Measurements from ENCODE around the gene ARID1A. TPM values are rescaled to one million over a fixed set of nuclear protein-coding genes. Genes with fewer than 3 reads are reported as not detected.
A peak's percentile ranks its signal among the peaks of the same experiment; 100 is the strongest.

Gene ARID1A
- total and polyA plus RNA-seq, 9 of the 15 experiments (the other 6 are each of a cell fraction or from before 2014, with no cell fraction given): 8.3 to 88.3 (median 22.5) TPM

DNA sequence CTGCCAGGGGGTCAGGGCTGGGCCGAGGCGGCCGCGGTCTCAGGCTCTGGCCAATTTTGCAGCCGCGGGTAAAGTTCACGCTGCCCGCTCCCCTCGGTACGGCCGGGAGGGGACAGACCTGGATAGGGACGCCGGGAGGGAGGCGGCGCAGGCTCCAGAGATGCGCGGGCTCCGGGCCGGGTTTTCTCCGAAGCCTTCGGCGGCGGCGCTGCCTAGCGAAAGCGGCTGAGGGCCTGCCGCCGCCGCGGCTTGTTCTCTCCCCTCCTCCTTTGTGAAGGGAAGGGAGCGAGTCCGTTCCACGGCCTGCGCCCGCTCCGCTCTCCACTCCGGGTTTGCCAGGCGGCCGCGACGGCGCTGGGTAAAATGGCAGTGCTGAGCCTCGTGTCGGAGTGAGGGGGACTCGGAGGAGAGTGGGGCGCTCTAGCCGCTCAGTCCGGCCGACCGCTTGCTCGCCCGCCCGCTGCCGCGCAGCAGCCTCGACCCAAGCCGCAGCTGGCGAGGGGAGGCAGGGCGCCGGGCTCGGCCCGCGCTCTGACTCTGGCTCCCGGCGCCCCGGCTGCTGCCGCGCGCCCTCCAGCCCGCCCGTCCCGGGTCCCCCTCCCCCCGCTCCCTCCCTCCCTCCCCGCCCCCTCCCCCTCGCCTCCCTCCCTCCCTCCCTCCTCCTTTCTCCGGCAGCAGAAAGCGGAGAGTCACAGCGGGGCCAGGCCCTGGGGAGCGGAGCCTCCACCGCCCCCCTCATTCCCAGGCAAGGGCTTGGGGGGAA lies at the start of gene ARID1A (continued):
- TF ChIP-seq ELF2 (CRISPR knock-in tag; IDR thresholded peaks at IDR 0.05): peak; percentile 61
- TF ChIP-seq NELFE (IDR thresholded peaks at IDR 0.05; ENCODE audit: insufficient read depth, insufficient read length): no peak
- TF ChIP-seq, protein P1, sequence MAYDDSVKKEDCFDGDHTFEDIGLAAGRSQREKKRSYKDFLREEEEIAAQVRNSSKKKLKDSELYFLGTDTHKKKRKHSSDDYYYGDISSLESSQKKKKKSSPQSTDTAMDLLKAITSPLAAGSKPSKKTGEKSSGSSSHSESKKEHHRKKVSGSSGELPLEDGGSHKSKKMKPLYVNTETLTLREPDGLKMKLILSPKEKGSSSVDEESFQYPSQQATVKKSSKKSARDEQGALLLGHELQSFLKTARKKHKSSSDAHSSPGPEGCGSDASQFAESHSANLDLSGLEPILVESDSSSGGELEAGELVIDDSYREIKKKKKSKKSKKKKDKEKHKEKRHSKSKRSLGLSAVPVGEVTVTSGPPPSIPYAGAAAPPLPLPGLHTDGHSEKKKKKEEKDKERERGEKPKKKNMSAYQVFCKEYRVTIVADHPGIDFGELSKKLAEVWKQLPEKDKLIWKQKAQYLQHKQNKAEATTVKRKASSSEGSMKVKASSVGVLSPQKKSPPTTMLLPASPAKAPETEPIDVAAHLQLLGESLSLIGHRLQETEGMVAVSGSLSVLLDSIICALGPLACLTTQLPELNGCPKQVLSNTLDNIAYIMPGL (CRISPR knock-in tag; IDR thresholded peaks at IDR 0.05): peak; percentile 96; the same call in 1 of the 2 replicates
- TF ChIP-seq NFATC3 (IDR thresholded peaks at IDR 0.05): no peak
- peak; percentile 61; the same call in 1 of the 2 replicates for TF ChIP-seq ZNF239 (CRISPR knock-in tag; IDR thresholded peaks at IDR 0.05)
- peak; percentile 26; the same call in 1 of the 2 replicates for TF ChIP-seq MEF2A (IDR thresholded peaks at IDR 0.05; ENCODE audit: control insufficient read depth, low read depth, low read length)
- TF ChIP-seq KLF6 (CRISPR knock-in tag; IDR thresholded peaks at IDR 0.05; ENCODE audit: borderline replicate concordance): peak; percentile 84; the same call in 1 of the 2 replicates
- peak; percentile 90 for TF ChIP-seq POLR2A (conservative IDR thresholded peaks at IDR 0.05)
- peak; percentile 98 for TF ChIP-seq TOE1 (IDR thresholded peaks at IDR 0.05; ENCODE audit: borderline replicate concordance)
- peak; percentile 95 for TF ChIP-seq TOE1 (CRISPR knock-in tag; IDR thresholded peaks at IDR 0.05; ENCODE audit: borderline replicate concordance, low read depth)
- TF ChIP-seq, protein P2, sequence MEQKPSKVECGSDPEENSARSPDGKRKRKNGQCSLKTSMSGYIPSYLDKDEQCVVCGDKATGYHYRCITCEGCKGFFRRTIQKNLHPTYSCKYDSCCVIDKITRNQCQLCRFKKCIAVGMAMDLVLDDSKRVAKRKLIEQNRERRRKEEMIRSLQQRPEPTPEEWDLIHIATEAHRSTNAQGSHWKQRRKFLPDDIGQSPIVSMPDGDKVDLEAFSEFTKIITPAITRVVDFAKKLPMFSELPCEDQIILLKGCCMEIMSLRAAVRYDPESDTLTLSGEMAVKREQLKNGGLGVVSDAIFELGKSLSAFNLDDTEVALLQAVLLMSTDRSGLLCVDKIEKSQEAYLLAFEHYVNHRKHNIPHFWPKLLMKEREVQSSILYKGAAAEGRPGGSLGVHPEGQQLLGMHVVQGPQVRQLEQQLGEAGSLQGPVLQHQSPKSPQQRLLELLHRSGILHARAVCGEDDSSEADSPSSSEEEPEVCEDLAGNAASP (IDR thresholded peaks at IDR 0.05): no peak
- 0 out of 2 replicates have a peak, but pooled peaks have one; percentile 46 for TF ChIP-seq LARP7 (IDR thresholded peaks at IDR 0.05)
- TF ChIP-seq RBM25 (IDR thresholded peaks at IDR 0.05; ENCODE audit: low read depth, low read length, severe bottlenecking): peak; percentile 79
- no peak for TF ChIP-seq ZKSCAN8 (CRISPR knock-in tag; IDR thresholded peaks at IDR 0.05)
- TF ChIP-seq RBFOX2 (IDR thresholded peaks at IDR 0.05; ENCODE audit: low read depth, low read length): peak; percentile 93
- TF ChIP-seq, protein P3, sequence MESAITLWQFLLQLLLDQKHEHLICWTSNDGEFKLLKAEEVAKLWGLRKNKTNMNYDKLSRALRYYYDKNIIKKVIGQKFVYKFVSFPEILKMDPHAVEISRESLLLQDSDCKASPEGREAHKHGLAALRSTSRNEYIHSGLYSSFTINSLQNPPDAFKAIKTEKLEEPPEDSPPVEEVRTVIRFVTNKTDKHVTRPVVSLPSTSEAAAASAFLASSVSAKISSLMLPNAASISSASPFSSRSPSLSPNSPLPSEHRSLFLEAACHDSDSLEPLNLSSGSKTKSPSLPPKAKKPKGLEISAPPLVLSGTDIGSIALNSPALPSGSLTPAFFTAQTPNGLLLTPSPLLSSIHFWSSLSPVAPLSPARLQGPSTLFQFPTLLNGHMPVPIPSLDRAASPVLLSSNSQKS (CRISPR knock-in tag; IDR thresholded peaks at IDR 0.05): no peak
- no peak for TF ChIP-seq NFXL1 (CRISPR knock-in tag; IDR thresholded peaks at IDR 0.05)
- peak; percentile 99 for TF ChIP-seq HMGN3 (IDR thresholded peaks at IDR 0.05; ENCODE audit: borderline replicate concordance, extremely low read depth, insufficient read length, low read depth, low read length)
- TF ChIP-seq ZNF699 (CRISPR knock-in tag; IDR thresholded peaks at IDR 0.05; ENCODE audit: insufficient replicate concordance): no peak
- 0 out of 2 replicates have a peak, but pooled peaks have one; percentile 62 for TF ChIP-seq ZNF133 (CRISPR knock-in tag; IDR thresholded peaks at IDR 0.05)
- no peak for TF ChIP-seq ZBTB8A (IDR thresholded peaks at IDR 0.05; ENCODE audit: partially characterized antibody)
- no peak for TF ChIP-seq BCL6 (CRISPR knock-in tag; IDR thresholded peaks at IDR 0.05)
- no peak; the same call in 1 of the 2 replicates for TF ChIP-seq HDAC2 (IDR thresholded peaks at IDR 0.05)
- TF ChIP-seq SUPT5H (IDR thresholded peaks at IDR 0.05): peak; percentile 82

All from K562 (cell line).